Right lobe of liver (tissue), 6 donors: ENCODE results near the gene HDGFL1. TPM values are rescaled to one million over a fixed set of nuclear protein-coding genes. Genes with fewer than 3 reads are reported as not detected.

ENCODE experiments used
- ATAC-seq, 4 donors: fragments of 200-7000 bp; cut with Tn5 transposase; one replicate each; pipeline ENCODE4 v1.9.1; 2020; ENCODE audit warnings: mild to moderate bottlenecking in 4 of 4, moderate library complexity in 4 of 4
- DNase-seq, 3 donors: peaks; one replicate each; pipeline ENCODE4 v3.0.0-alpha.2; 2020
- H3K27ac ChIP-seq, 3 donors: fragments of 200-600 bp; one replicate each; pipeline ENCODE4 v1.8.0; 2022
- H3K27me3 ChIP-seq, 2 donors: fragments of 200-600 bp; one replicate each; pipeline ENCODE4 v1.8.0; 2022
- H3K36me3 ChIP-seq, 4 donors: fragments of 200-600 bp; sonication (generic) in 1 of 4; one replicate each; pipeline versions ENCODE4 v1.5.1 to v1.8.0; 2017 to 2022; ENCODE audit warnings: control low read depth in 1 of 4
- H3K4me1 ChIP-seq, 4 donors: fragments of 200-600 bp; sonication (generic) in 1 of 4; one replicate each; pipeline versions ENCODE4 v1.5.1 to v1.8.0; 2017 to 2022; ENCODE audit warnings: control low read depth in 1 of 4
- H3K4me3 ChIP-seq, 3 donors: fragments of 200-600 bp; one replicate each; pipeline ENCODE4 v1.8.0; 2022
- H3K9me3 ChIP-seq, 4 donors: fragments of 200-600 bp; sonication (generic) in 1 of 4; one replicate each; pipeline versions ENCODE4 v1.5.1 to v1.8.0; 2017 to 2022; ENCODE audit warnings: control low read depth in 1 of 4
- CTCF ChIP-seq, 4 donors: fragments of 200-600 bp in 3 of 4; fragments of 450-650 bp in 1 of 4; IDR thresholded peaks; one replicate each; pipeline versions ENCODE4 v1.5.1 to v1.8.0; 2016 to 2022; ENCODE audit warnings: antibody characterized with exemption in 4 of 4, mild to moderate bottlenecking in 2 of 4
- POLR2A ChIP-seq: fragments of 450-650 bp; IDR thresholded peaks from one replicate; pipeline ENCODE4 v1.6.1; 2017; ENCODE audit warnings: antibody characterized with exemption, mild to moderate bottlenecking
- WGBS: methylation state at CpG from one replicate; pipeline ENCODE4 v1.1.6; 2018; ENCODE audit warnings: low coverage, low lambda C conversion rate; ENCODE audit not compliant: insufficient coverage; ENCODE audit errors: missing lambda C conversion rate; 5-methylcytosine and 5-hydroxymethylcytosine counted together
- intact Hi-C, 2 donors: fragments of 100-400 bp; cut with DNase I; formaldehyde crosslinking; loops; one replicate each; pipeline versions ENCODE4 v1.11.2 to v1.14.1; 2022
- total RNA-seq, 6 experiments: library from RNA; depleted of rRNA in 2 of 6; stranded (reverse); fragments of >200 nt in 2 of 6; fragmentation: NEBNext Ultra II Directional in 3 of 6; extraction: Animal tissue kit (Norgen Biotek cat#: 25700) in 3 of 6; gene quantifications; one replicate each; pipeline versions ENCODE4 v1.1.0 to v1.2.4, GENCODE V29; 2016 to 2023
- donor health status: DM: no; HTN: yes; CAD: no.
- donor health status: DM: no; HTN: no; CAD: no.
- donor health status: DM: no; HTN: no; CAD: no.
- donor health status: DM: no; HTN: yes; CAD: no.
- donor health status: DM: no; HTN: yes; CAD: no.

Gene HDGFL1
- total RNA-seq, 6 experiments from 2014 or later: not detected

GRCh38 chr6:22570185-22570551 lies 802 bp downstream of the HDGFL1 start:
- 100% methylated on average over 1 of the region's 26 CpGs for WGBS
- Histone ChIP-seq H3K36me3 (no peaks in the 10 kb centered on the region), H3K4me3 (no peak overlapping the region), H3K27me3 (no peaks in the 10 kb centered on the region), H3K9me3 (no peaks in the 10 kb centered on the region), H3K4me1 (no peaks in the 10 kb centered on the region), H3K27ac (no peak overlapping the region)
- intact Hi-C loops: no loop called here
- TF ChIP-seq POLR2A (no peak), CTCF (IDR thresholded peaks at IDR 0.05) (no peak)
- ATAC-seq (peak in 1 of 4 donors; percentile 13), DNase-seq (peak in 1 of 3 donors; percentile 44)

- H3K4me1 ChIP-seq: no peaks in the 10 kb centered on the region
- H3K27ac ChIP-seq: no peak overlapping the region
- ATAC-seq (no peak), DNase-seq (no peak)
- TF ChIP-seq POLR2A (no peak), CTCF (IDR thresholded peaks at IDR 0.05) (no peak)
- 35% methylated on average over 2 of the region's 2 CpGs for WGBS
- H3K27me3 ChIP-seq: no peaks in the 10 kb centered on the region
- intact Hi-C loops: no loop called here
- no peaks in the 10 kb centered on the region for H3K36me3 ChIP-seq
- no peaks in the 10 kb centered on the region for H3K9me3 ChIP-seq
- H3K4me3 ChIP-seq: no peak overlapping the region
Measured at GRCh38 chr6:22575190-22575589, 5.8 kb downstream of the HDGFL1 start.

- intact Hi-C loops: no loop called here
- WGBS: 63% methylated on average over 5 of the region's 5 CpGs
Measured at GRCh38 chr6:22579439-22579838, 10.1 kb downstream of the HDGFL1 start.

GRCh38 chr6:22580337-22580736 lies 11.0 kb downstream of the HDGFL1 start:
- intact Hi-C loops: no loop called here
- no peaks in the 10 kb centered on the region for H3K36me3 ChIP-seq
- ATAC-seq (no peak), DNase-seq (no peak)
- no peaks in the 10 kb centered on the region for H3K9me3 ChIP-seq
- H3K27me3 ChIP-seq: no peaks in the 10 kb centered on the region
- TF ChIP-seq POLR2A: no peak
- TF ChIP-seq CTCF (IDR thresholded peaks at IDR 0.05): no peak
- H3K27ac ChIP-seq: no peak overlapping the region
- no peaks in the 10 kb centered on the region for H3K4me1 ChIP-seq
- 70% methylated on average over 4 of the region's 5 CpGs for WGBS
- H3K4me3 ChIP-seq: no peak overlapping the region

More at GRCh38 chr6:22579439-22579838, 10.1 kb downstream of the HDGFL1 start:
- H3K27me3 ChIP-seq: no peaks in the 10 kb centered on the region
- TF ChIP-seq CTCF (IDR thresholded peaks at IDR 0.05) (no peak), POLR2A (no peak)
- H3K27ac ChIP-seq: no peak overlapping the region
- no peaks in the 10 kb centered on the region for H3K9me3 ChIP-seq
- no peaks in the 10 kb centered on the region for H3K36me3 ChIP-seq
- ATAC-seq: no peak
- H3K4me1 ChIP-seq: no peaks in the 10 kb centered on the region
- no peak for DNase-seq
- H3K4me3 ChIP-seq: no peak overlapping the region
